ENCODE measurements around the gene TXNRD1.

The TXNRD1 gene

GRCh38 chr12:104237930-104238329 lies 22.4 kb downstream of the TXNRD1 start:
- H3K27ac ChIP-seq (ENCODE audit: low read depth, low read length): no peak overlapping the region

GRCh38 chr12:104242546-104243206 lies 27.1 kb downstream of the TXNRD1 start:
- Histone ChIP-seq H4K20me1 (ENCODE audit: control insufficient read depth, insufficient read depth, low read depth, low read length) (no peaks in the 10 kb centered on the region), H3F3A (ENCODE audit: control insufficient read depth, insufficient read depth) (no peaks in the 10 kb centered on the region), H3K27ac (ENCODE audit: low read depth, low read length) (no peak overlapping the region), H3K9me2 (replicated peaks; ENCODE audit: control insufficient read depth, low read length) (no peaks in the 10 kb centered on the region), H3K4me2 (ENCODE audit: low read length) (no peak overlapping the region), H3K27me3 (ENCODE audit: control insufficient read depth, low read length) (peaks cover 11% of the 10 kb centered on the region; the same call in 1 of the 2 replicates), H3K4me3 (ENCODE audit: low read length) (no peak overlapping the region), H3K4me1 (ENCODE audit: control insufficient read depth, low read length) (no peaks in the 10 kb centered on the region), H3K79me2 (ENCODE audit: control insufficient read depth, low read length) (no peaks in the 10 kb centered on the region), H3K9me3 (ENCODE audit: control insufficient read depth, insufficient read depth, low read length) (no peaks in the 10 kb centered on the region), H3K36me3 (ENCODE audit: control insufficient read depth, low read length) (no peaks in the 10 kb centered on the region)
- TF ChIP-seq EZH2phosphoT487 (IDR thresholded peaks at IDR 0.05; ENCODE audit: borderline replicate concordance, low read length) (no peak), CTCF (IDR thresholded peaks at IDR 0.05; ENCODE audit: low read depth, low read length, poor library complexity, severe bottlenecking) (no peak)

More at GRCh38 chr12:104237930-104238329, 22.4 kb downstream of the TXNRD1 start:
- H3K4me3 ChIP-seq (ENCODE audit: low read length): no peak overlapping the region
- H3K9me3 ChIP-seq (ENCODE audit: control insufficient read depth, insufficient read depth, low read length): peaks cover 14% of the 10 kb centered on the region
- H3K79me2 ChIP-seq (ENCODE audit: control insufficient read depth, low read length): no peaks in the 10 kb centered on the region
- no peaks in the 10 kb centered on the region for H3K4me1 ChIP-seq (ENCODE audit: control insufficient read depth, low read length)
- no peak overlapping the region for H3K4me2 ChIP-seq (ENCODE audit: low read length)
- H4K20me1 ChIP-seq (ENCODE audit: control insufficient read depth, insufficient read depth, low read depth, low read length): no peaks in the 10 kb centered on the region
- peaks cover 3% of the 10 kb centered on the region; the same call in 1 of the 2 replicates for H3K27me3 ChIP-seq (ENCODE audit: control insufficient read depth, low read length)
- TF ChIP-seq CTCF (IDR thresholded peaks at IDR 0.05; ENCODE audit: low read depth, low read length, poor library complexity, severe bottlenecking) (no peak), EZH2phosphoT487 (IDR thresholded peaks at IDR 0.05; ENCODE audit: borderline replicate concordance, low read length) (no peak)
- H3K9me2 ChIP-seq (replicated peaks; ENCODE audit: control insufficient read depth, low read length): no peaks in the 10 kb centered on the region
- H3K36me3 ChIP-seq (ENCODE audit: control insufficient read depth, low read length): no peaks in the 10 kb centered on the region
- H3F3A ChIP-seq (ENCODE audit: control insufficient read depth, insufficient read depth): no peaks in the 10 kb centered on the region

GRCh38 chr12:104243551-104243950 lies 28.0 kb downstream of the TXNRD1 start:
- no peaks in the 10 kb centered on the region for H4K20me1 ChIP-seq (ENCODE audit: control insufficient read depth, insufficient read depth, low read depth, low read length)
- no peaks in the 10 kb centered on the region for H3K36me3 ChIP-seq (ENCODE audit: control insufficient read depth, low read length)
- H3K27ac ChIP-seq (ENCODE audit: low read depth, low read length): no peak overlapping the region
- H3K79me2 ChIP-seq (ENCODE audit: control insufficient read depth, low read length): no peaks in the 10 kb centered on the region
- H3K4me2 ChIP-seq (ENCODE audit: low read length): no peak overlapping the region
- H3K27me3 ChIP-seq (ENCODE audit: control insufficient read depth, low read length): peaks cover 11% of the 10 kb centered on the region; the same call in 1 of the 2 replicates
- no peaks in the 10 kb centered on the region for H3K4me1 ChIP-seq (ENCODE audit: control insufficient read depth, low read length)
- no peak overlapping the region for H3K4me3 ChIP-seq (ENCODE audit: low read length)
- no peaks in the 10 kb centered on the region for H3K9me2 ChIP-seq (replicated peaks; ENCODE audit: control insufficient read depth, low read length)
- H3K9me3 ChIP-seq (ENCODE audit: control insufficient read depth, insufficient read depth, low read length): no peaks in the 10 kb centered on the region
- no peaks in the 10 kb centered on the region for H3F3A ChIP-seq (ENCODE audit: control insufficient read depth, insufficient read depth)
- TF ChIP-seq CTCF (IDR thresholded peaks at IDR 0.05; ENCODE audit: low read depth, low read length, poor library complexity, severe bottlenecking) (no peak), EZH2phosphoT487 (IDR thresholded peaks at IDR 0.05; ENCODE audit: borderline replicate concordance, low read length) (no peak)

Data from DOHH2 (cell line).